NCI-H2029 (cell line): Measurements from ENCODE around the gene PHYKPL.

Source experiments
- DNase-seq: peaks from one replicate; lab custom pipeline; 2025; lab: John Stamatoyannopoulos, UW

The PHYKPL gene

DNA sequence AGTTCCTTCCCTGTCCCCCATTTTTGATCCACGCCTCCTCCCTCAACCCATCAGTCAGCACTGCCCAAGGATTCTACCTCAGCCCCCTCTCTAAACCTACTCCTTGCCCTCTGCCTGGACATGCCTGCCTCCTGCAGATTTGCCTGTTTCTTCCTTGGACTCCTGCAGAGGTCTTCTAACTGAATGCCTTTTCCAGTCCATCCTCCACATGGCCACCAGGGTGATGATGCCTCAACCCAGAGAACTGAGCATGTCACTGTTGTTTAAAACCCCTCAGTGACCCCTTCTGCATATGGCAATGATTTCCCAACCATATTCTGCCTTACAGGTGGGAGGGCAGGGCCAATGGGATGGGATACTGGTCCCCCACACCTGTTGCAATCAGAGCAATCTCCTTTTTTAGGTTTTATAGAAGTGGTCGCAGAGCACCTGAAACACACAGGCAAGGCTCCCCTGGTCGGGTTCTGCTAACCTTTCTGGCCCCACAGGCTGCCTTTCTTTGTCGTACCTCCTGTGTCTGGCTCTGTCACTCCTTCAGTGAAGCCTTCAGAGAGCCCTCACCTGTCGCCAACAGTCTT lies 9.3 kb downstream of the PHYKPL start:
- DNase-seq = no peak

GRCh38 chr5:178222292-178222691 lies 10.3 kb downstream of the PHYKPL start:
- DNase-seq = no peak

DNA sequence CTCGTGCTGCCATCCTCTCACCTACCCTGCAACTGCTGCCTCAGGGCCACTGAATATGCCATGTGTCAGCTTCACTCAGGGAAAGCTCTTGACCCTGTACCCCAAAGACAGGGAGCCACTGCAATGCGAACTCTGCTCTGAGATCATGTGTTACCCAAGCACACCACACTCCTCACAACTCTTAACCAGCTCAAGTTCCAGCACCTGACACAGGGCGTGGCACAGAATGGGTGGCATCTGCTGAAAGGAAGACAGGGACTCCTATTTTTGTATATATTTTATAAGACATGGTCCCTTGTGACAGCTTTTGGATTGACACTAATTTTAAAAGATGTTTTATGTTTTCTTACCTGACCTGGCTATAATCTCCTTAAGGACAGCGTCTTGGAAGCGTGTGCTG lies 10.7 kb downstream of the PHYKPL start:
- DNase-seq = no peak

- no peak for DNase-seq
Observed at GRCh38 chr5:178221282-178221681, 11.3 kb downstream of the PHYKPL start.

- no peak for DNase-seq
Observed at GRCh38 chr5:178218827-178219226, 13.8 kb downstream of the PHYKPL start.

- no peak for DNase-seq
Observed at GRCh38 chr5:178218237-178218776, 14.3 kb downstream of the PHYKPL start.

- DNase-seq = no peak
Observed at GRCh38 chr5:178216779-178217178, 15.8 kb downstream of the PHYKPL start.

GRCh38 chr5:178216088-178216534 lies 16.5 kb downstream of the PHYKPL start:
- DNase-seq = no peak

DNA sequence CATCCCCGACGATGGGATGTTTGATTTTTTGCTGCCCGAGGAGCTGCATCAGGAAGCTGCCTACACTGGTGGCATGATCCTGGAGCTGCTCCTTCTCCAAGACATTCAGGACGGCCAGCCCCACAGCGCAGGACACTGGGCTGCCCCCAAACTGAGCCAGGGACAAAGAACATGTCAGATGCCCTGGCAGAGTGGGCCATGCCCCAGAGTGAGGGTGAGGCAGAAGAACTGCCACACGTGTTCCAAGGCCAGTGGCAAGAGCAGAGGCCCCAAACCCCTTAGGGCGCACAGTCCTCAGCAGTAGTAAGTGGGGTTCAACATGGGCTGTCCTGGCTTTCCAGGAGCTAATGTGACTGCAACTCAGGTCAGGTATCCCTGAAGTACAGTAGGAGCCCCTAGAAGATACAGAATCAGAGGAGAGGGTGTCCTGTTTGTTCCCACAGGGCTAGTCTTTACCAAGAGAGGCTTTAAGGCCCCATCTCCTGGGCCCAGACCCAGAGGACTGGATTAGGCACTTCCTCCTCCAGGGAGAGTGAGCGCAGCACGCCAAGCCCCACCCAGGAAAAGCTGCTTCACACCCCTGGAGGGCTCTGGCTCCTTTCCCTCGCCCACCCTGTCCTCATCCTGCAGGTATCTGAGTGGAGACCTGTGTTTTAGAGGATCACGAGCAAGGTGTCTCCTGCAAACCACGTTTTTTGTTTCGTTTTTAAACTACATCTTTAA lies 17.2 kb downstream of the PHYKPL start:
- DNase-seq = no peak

GRCh38 chr5:178214160-178214803 lies 18.3 kb downstream of the PHYKPL start:
- DNase-seq = no peak

- no peak for DNase-seq
Observed at GRCh38 chr5:178213748-178214151, 18.9 kb downstream of the PHYKPL start.

- no peak for DNase-seq
Observed at GRCh38 chr5:178213003-178213461, 19.6 kb downstream of the PHYKPL start.

- no peak for DNase-seq
Observed at GRCh38 chr5:178212241-178213002, 20.2 kb downstream of the PHYKPL start.

DNA sequence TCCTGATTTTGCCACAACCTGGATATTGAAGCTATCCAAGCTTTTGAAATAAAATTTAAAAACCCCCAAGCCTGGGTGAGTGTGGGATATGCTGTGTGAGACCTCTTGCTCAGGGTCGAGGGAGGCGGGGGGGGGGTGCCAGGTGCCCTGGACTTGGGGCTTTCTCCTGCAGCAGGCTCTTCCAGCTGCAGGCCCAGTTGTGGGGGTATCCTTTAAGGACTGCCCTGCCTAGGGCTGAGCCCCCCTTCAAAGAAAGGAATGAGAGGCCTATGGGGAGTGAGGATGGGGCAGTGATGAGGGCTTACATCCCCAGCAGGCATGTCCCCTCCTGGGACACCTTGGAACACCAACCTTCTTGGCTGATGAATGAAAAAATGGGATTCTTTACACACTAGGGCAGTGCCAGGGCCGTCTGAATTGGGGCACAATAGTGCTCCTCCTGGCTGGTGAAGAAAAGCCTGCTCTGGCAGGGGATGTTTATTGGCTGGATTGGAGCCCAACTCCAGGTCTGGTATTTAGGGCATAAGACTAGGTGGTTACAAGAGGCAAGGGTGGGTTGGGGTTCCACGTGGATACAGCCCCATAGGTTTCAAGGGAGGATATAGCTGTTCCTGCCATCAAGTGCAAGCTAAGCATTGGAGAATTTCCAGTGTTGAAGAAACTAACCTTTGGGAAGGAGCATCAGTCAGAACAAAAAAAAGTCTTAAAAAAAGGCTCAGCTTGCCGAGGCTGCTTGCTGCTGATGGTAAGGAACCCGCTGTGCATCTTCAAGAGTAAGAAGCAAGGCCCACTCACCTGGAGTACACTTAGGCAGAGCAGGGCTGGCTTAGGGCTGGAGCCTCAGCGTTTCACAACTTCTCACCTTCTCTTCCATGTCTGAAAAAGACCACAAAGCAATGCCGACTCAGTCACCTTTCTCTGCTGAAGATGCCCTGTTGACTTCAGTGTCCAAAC lies 21.2 kb downstream of the PHYKPL start:
- no peak for DNase-seq

DNA sequence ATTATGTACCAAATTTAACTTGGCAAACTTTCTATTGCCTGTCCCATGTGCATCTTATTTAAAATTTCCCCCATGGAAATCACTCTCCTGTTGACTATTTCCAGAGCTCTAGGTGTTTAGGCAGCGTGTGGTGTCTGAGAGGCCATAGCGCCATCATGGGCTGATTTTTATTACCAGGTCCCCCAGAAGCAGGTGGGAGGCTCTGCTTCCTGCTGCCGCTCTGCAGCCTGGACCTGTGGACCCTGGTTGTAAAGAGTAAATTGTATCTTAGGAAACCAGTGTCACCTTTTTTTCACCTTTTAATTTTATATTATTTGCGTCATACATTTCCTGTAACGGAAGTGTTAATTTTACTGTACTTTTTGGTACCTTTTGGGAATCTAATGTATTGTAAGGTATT lies 21.9 kb downstream of the PHYKPL start:
- no peak for DNase-seq

DNA sequence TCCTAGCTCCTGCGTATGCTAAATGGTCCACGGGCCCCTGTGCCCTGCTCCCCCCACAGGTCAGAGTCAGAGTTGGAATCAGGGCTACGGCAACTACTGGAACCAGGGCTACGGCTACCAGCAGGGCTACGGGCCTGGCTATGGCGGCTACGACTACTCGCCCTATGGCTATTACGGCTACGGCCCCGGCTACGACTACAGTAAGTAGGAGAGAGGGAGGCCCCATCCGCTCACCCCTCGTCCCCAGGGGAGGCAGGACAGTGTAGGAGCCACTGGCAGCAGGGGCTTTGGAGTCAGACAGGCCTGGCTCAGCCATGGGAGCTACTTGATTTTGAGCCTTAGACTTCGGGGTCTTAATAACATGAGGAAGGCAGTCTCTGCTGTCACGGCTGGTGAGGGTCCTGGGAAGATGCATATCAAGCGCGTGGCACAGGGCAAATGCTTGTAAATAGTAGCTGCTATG lies 22.5 kb downstream of the PHYKPL start:
- no peak for DNase-seq

DNA sequence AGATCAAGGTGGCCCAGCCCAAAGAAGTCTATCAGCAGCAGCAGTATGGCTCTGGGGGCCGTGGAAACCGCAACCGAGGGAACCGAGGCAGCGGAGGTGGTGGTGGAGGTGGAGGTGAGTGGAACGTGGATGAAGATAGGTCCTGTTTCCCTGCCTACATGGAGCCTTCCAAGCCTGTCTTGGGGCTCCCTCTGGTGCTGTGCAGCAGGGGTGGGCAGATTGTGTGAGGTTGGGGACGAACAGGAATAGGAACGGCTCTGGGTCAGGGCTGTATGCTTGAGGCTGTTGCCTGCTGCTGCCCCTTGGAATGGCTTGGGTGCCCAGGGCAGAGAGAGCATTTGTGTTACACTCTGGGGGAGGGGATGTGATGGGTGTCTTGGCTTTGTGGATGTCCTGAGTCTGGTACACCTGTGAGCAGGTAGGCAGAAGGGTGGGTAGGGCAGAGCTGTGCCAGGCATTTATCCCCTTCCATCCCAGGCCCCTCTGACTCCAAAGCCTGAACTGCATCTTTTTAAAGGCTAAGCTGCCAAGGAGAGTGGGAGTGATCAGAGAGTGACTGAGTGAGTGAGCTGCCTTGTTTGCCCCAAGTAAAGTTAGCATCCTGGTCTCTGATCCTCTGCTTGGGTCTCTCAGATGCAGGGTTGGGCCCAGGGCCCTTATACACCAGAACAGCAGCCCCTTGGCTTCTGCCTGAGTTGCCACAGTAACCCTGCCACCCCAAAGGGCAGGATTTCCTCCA lies 23.1 kb downstream of the PHYKPL start:
- DNase-seq = no peak

DNA sequence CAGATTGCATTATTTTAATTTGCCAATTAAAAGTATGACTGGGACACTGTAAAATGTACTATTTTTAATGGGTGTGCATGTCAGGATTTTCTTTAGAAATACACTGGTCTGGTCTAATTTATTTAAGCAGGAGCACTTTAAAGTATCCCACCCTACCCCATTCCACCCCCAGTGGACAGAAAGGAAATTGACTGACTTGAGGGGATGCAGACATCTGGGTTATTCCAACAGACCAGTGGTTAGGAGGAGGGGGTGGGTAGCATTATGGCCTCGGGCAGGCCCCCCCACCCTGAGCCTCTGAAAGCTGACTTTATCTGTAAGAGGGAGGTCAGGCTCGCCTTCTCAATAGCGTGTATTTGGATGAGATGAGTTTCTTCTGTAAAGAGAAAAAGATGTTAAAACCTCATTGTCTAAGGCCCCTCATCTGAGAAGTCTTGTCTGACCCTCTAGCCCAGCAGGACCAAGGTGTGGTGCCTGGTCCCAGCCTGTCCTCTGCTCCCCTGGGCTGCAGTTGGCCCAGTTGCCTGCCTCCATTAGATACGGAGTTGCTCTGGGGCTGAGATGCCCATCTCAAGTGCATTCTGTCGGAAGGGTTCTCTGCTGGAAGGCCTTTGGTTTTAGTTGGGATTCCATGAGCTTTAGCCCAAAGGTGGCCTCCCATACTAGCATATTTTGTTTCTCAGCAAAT lies 23.9 kb downstream of the PHYKPL start:
- no peak for DNase-seq

- DNase-seq = no peak
Observed at GRCh38 chr5:178207917-178208280, 24.7 kb downstream of the PHYKPL start.
